DOHH2 (cell line): Measurements from ENCODE around the gene LRRC56.
A peak's percentile ranks its signal among the peaks of the same experiment; 100 is the strongest.

ENCODE experiments used
- H3F3A ChIP-seq: fragments of 200-600 bp; sonication (generic), shearing (Covaris generic); 2 replicates; pipeline ENCODE4 v1.6.0; 2016; ENCODE audit warnings: antibody characterized with exemption, mild to moderate bottlenecking; ENCODE audit not compliant: control insufficient read depth, insufficient read depth
- H3K27ac ChIP-seq: fragments of 200-600 bp; sonication (generic); 2 replicates; pipeline ENCODE4 v1.5.1; 2014; ENCODE audit warnings: low read depth, mild to moderate bottlenecking, low read length, moderate library complexity
- H3K27me3 ChIP-seq: fragments of 200-600 bp; sonication (generic); 2 replicates; pipeline ENCODE4 v1.6.1; 2014; ENCODE audit warnings: mild to moderate bottlenecking, low read length, mixed read lengths; ENCODE audit not compliant: control insufficient read depth
- H3K36me3 ChIP-seq: fragments of 200-600 bp; sonication (generic); 2 replicates; pipeline ENCODE4 v1.6.1; 2014; ENCODE audit warnings: mild to moderate bottlenecking, low read length, moderate library complexity, mixed read lengths; ENCODE audit not compliant: control insufficient read depth
- H3K4me1 ChIP-seq: fragments of 200-600 bp; sonication (generic); 2 replicates; pipeline ENCODE4 v1.6.1; 2014; ENCODE audit warnings: mild to moderate bottlenecking, low read length, mixed read lengths; ENCODE audit not compliant: control insufficient read depth
- H3K4me2 ChIP-seq: fragments of 200-600 bp; sonication (generic); 2 replicates; pipeline ENCODE4 v1.6.0; 2014; ENCODE audit warnings: mild to moderate bottlenecking, low read length, moderate library complexity
- H3K4me3 ChIP-seq: fragments of 200-600 bp; sonication (generic); 2 replicates; pipeline ENCODE4 v1.5.1; 2014; ENCODE audit warnings: mild to moderate bottlenecking, low read length, mixed read lengths
- H3K79me2 ChIP-seq: fragments of 200-600 bp; sonication (generic); 2 replicates; pipeline ENCODE4 v1.6.1; 2014; ENCODE audit warnings: mild to moderate bottlenecking, low read length, mixed read lengths; ENCODE audit not compliant: control insufficient read depth
- H3K9me2 ChIP-seq: fragments of 200-600 bp; sonication (generic); replicated peaks from 2 replicates; pipeline ENCODE4 v1.6.1; 2014; ENCODE audit warnings: mild to moderate bottlenecking, low read length, mixed read lengths; ENCODE audit not compliant: control insufficient read depth
- H3K9me3 ChIP-seq: fragments of 200-600 bp; sonication (generic); 2 replicates; pipeline ENCODE4 v1.6.1; 2014; ENCODE audit warnings: antibody characterized with exemption, low read length, mixed read lengths; ENCODE audit not compliant: control insufficient read depth, insufficient read depth
- H4K20me1 ChIP-seq: fragments of 200-600 bp; sonication (generic); 2 replicates; pipeline ENCODE4 v1.6.0; 2014; ENCODE audit warnings: low read depth, mild to moderate bottlenecking, antibody characterized with exemption, low read length, moderate library complexity; ENCODE audit not compliant: control insufficient read depth, insufficient read depth
- EZH2phosphoT487 ChIP-seq: fragments of 200-600 bp; sonication (generic); IDR thresholded peaks from 2 replicates; pipeline ENCODE4 v1.6.1; 2017; ENCODE audit warnings: borderline replicate concordance, mild to moderate bottlenecking, antibody characterized with exemption, low read length, moderate library complexity, mixed read lengths
- TF ChIP-seq, protein P1 (sequence below): fragments of 200-600 bp; sonication (generic); IDR thresholded peaks from one replicate; pipeline ENCODE4 v1.5.1; 2014; ENCODE audit warnings: antibody characterized with exemption, mild to moderate bottlenecking, low read depth, low read length; ENCODE audit not compliant: poor library complexity, severe bottlenecking

The LRRC56 gene

DNA sequence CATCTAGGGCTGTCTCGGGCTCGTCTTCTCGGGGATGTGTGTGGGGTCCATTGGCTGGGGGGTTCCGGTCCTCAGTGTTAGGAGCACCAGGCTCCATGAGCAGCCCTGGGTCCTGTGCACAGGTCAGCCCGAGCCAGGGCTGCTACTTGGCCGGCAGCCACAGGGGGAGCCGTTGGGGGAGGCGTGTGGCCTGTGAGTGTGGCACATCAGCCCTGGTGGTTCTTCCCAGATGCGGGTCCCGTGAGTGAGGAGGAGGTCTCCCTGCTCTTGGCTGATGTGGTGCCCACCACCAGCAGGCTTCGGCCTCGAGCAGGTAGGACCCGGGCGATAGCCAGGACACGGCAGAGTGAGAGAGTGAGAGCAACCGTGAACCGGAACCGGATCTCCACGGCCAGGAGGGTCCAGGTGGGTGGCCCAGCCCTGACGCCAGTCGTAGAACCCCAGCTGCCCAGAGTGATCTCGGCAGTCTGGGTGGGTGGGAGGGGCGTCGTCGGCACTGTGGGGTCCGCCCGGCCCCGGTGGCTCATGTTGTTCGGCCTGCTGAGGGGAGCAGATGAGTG lies 59.9 kb downstream of the LRRC56 start:
- H3K4me3 ChIP-seq, result no peak overlapping the region
- H3K27me3 ChIP-seq, result no peaks in the 10 kb centered on the region
- H3K27ac ChIP-seq, result no peak overlapping the region
- no peak overlapping the region for H3K4me2 ChIP-seq
- TF ChIP-seq EZH2phosphoT487, result no peak
- TF ChIP-seq, protein P1, sequence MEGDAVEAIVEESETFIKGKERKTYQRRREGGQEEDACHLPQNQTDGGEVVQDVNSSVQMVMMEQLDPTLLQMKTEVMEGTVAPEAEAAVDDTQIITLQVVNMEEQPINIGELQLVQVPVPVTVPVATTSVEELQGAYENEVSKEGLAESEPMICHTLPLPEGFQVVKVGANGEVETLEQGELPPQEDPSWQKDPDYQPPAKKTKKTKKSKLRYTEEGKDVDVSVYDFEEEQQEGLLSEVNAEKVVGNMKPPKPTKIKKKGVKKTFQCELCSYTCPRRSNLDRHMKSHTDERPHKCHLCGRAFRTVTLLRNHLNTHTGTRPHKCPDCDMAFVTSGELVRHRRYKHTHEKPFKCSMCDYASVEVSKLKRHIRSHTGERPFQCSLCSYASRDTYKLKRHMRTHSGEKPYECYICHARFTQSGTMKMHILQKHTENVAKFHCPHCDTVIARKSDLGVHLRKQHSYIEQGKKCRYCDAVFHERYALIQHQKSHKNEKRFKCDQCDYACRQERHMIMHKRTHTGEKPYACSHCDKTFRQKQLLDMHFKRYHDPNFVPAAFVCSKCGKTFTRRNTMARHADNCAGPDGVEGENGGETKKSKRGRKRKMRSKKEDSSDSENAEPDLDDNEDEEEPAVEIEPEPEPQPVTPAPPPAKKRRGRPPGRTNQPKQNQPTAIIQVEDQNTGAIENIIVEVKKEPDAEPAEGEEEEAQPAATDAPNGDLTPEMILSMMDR, result peak; percentile 19
- peaks cover 85% of the 10 kb centered on the region for H3K36me3 ChIP-seq
- H3F3A ChIP-seq, result no peaks in the 10 kb centered on the region
- 0 out of 2 replicates have a peak, but pooled peaks cover 4% of the 10 kb centered on the region for H4K20me1 ChIP-seq
- H3K79me2 ChIP-seq, result peaks cover 10% of the 10 kb centered on the region
- no peaks in the 10 kb centered on the region for H3K4me1 ChIP-seq
- H3K9me3 ChIP-seq, result no peaks in the 10 kb centered on the region
- H3K9me2 ChIP-seq, result no peaks in the 10 kb centered on the region

DNA sequence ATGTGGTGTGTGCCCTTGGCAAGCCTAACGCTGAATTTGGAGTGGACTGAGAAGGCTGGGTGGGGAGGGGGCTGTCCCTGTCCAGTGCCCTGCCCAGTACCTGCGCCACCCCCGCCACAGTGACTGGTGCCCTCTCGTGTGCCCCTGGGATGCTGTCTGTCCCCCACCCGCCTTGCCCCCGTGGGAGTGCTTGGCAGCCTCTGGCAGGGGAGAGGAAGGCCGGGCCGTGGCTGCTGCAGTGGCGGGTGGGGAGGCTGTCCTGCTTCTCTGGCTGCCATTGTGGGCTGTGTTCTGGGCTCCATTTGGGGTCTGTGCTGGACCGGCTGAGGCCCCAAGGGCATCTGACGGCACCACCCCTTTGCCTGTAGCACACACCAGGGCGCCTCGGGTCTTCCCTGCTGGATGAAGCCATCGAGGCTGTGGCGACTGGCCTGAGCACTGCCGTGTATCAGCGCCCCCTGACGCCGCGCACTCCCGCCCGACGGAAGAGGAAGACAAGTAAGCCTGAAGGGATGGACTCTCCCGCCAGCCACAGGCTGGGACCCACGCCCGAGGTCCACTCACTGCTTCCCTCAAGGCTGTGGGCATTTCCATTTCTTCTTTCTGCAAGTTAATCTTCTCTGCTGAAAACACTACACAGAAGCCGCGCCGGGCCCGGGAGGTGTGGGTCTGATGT lies 60.8 kb downstream of the LRRC56 start:
- no peaks in the 10 kb centered on the region for H3K9me2 ChIP-seq
- no peak overlapping the region for H3K4me3 ChIP-seq
- H4K20me1 ChIP-seq, result 0 out of 2 replicates have a peak, but pooled peaks cover 4% of the 10 kb centered on the region
- peaks cover 82% of the 10 kb centered on the region for H3K36me3 ChIP-seq
- H3K27ac ChIP-seq, result no peak overlapping the region
- no peak overlapping the region for H3K4me2 ChIP-seq
- peaks cover 10% of the 10 kb centered on the region for H3K79me2 ChIP-seq
- H3K9me3 ChIP-seq, result no peaks in the 10 kb centered on the region
- TF ChIP-seq EZH2phosphoT487, result no peak
- TF ChIP-seq, protein P1, result no peak
- H3K4me1 ChIP-seq, result no peaks in the 10 kb centered on the region
- H3F3A ChIP-seq, result no peaks in the 10 kb centered on the region
- no peaks in the 10 kb centered on the region for H3K27me3 ChIP-seq

DNA sequence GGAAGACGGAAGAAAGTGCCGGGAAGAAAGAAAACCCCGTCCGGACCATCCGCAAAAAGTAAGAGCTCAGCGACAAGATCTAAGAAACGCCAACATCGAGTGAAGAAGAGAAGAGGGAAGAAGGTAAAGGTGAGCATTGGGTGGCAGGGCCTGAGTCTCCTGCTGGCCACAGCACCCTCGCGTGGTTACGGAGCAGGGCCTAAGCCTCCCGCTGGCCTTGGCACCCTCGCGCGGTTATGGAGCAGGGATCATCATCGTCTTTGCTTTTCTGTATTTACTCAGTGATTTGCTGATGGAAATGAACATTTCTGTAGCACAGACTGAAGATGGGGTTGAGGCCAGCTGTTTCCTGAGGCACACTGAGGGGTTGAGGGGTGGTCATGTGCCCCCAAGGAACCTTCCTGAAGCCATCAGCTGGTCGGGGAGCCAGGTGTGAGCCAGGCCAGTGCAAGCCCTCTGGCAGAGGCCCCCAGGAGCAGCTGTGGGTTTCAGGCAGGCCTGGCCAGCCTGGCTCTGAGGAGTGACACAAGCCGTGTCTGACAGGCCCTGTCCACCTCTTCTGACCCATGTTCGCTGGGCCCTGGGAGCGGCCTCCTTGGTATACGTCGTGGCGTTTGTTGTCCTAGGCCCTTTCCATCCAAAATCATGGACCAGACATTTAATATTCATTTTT lies 64.4 kb downstream of the LRRC56 start:
- Histone ChIP-seq H4K20me1 (0 out of 2 replicates have a peak, but pooled peaks cover 1% of the 10 kb centered on the region), H3K27me3 (no peaks in the 10 kb centered on the region), H3K79me2 (peaks cover 2% of the 10 kb centered on the region; the same call in 1 of the 2 replicates), H3K4me3 (no peak overlapping the region), H3K9me2 (no peaks in the 10 kb centered on the region), H3K9me3 (no peaks in the 10 kb centered on the region), H3K27ac (no peak overlapping the region), H3K36me3 (peaks cover 83% of the 10 kb centered on the region), H3K4me2 (no peak overlapping the region), H3K4me1 (no peaks in the 10 kb centered on the region), H3F3A (no peaks in the 10 kb centered on the region)
- TF ChIP-seq, protein P1, result no peak
